Stimulated activated CD4-positive, alpha-beta T cell treated with anti-CD3 and anti-CD28 coated beads, Interleukin-4, amount 100 ng/mL, for 48 hours (primary cell): Measurements from ENCODE around the gene PAX8.
A peak's percentile ranks its signal among the peaks of the same experiment; 100 is the strongest.

Experiments
- DNase-seq, 2 donors: peaks; one replicate each; pipeline ENCODE4 v3.0.0-alpha.2; 2020; ENCODE audit warnings: low read depth in 2 of 2

PAX8 gene

GRCh38 chr2:113266431-113266830 is 12.3 kb downstream of the PAX8 start:
- DNase-seq = no peak

GRCh38 chr2:113264713-113265403 is 13.9 kb downstream of the PAX8 start:
- no peak for DNase-seq

DNA sequence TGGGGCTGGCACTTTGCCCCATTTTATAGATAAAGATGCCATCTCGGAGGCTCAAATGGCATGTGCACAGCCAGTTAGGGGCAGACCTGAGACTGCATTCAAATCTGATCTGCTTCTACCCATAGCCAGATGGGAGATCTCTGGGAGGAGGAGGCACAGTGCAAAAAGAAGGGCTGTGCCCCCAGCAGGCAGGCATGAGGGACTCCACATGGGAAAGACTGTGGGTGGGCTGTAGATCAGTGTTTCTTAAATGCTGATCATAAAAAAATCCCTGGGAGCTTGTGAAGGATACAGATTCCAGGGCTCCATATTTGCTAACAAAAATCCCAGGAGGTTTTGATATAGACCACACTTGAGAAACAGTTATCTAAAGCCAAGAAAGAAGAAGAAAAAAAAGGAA is 15.2 kb downstream of the PAX8 start:
- DNase-seq = no peak

DNA sequence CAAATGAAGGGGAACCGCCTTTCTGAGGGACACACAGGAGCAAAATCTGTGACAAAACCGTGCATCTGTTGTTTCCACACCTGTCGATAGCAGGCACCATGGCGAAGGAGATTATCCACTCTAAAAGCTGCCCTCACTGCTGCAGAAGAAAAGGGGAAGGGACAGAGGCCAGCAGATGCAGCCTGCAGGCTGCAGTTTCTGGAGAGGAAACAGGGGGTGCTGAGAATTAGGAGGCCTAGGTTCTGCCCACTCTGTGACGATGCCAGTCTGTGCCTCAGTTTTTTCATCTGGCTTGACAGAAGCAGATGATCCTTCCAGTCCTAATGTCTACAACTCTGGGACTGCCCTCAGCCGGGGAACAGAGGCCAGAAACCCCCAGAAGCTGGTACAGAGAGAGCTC is 17.7 kb downstream of the PAX8 start:
- no peak for DNase-seq

DNA sequence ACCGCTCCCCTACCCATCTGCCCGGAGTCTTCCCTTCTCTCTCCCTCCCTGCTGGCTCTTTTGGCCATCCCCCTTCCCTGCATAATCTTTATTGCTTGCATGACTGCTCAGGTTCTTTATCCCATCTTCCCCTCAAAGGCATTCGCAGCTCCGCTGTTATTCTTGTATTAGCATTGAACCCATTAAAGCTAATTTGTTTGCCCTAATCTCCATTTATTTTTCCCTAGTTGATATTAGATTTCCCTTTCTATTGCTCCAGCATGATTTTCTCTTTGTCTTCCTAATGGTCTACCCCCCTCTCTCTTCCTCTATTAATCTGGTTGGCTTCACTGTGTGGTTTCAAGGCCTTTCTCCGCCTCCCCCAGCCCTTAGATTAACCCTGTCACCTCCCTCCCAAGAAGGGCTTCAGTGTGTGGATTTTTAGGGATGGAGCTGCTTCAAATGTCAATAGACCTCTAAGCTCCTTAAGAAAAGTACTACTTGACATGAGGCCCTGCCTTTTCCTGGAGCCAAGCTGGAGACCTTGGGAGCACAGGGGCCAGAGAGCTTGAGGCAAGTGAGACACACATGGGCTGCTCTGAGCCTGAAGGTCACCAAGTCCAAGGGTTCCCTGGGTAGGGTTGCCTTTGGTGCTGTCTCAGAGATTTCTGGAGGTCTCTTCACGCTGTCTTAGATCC is 20.1 kb downstream of the PAX8 start:
- DNase-seq = no peak

DNA sequence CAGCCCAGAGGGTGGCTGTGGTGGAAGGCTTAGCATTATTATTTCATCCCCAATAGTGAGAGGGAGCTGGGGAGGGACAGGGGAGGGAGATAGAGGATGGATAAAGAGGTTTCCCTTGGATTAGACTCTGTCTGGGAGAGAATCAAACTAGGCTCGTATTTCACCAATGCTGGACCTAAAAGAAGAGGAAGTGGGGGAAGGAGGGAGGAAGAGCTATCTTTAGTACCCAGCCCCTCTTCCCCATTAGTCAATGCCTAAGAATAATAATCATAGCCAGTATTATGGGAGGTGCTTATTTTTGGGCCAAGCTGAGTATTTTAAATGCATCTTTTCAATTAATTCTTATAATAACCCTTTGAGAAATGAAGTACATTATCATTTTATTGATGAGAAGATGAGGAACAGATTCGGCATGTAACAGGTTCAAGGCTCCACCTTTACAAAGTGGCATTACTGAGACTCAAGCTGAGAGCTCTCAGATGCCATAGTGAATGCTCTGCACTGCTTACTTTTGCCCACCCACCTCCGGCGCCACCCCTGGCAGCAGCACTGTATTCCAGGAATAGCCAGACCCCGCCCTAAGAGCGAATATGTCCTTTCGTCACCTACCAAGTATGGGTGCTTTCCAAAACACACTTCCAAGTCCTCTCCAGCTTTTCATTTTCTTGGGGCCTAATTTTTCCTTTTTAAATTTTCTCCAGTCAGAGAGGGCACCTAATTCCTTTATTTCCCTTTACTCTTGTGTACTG is 21.0 kb downstream of the PAX8 start:
- DNase-seq = no peak

- DNase-seq = no peak
These were observed 23.3 kb downstream of the PAX8 start for GRCh38 chr2:113255140-113256070.

GRCh38 chr2:113253453-113253852 is 25.3 kb downstream of the PAX8 start:
- no peak for DNase-seq

DNA sequence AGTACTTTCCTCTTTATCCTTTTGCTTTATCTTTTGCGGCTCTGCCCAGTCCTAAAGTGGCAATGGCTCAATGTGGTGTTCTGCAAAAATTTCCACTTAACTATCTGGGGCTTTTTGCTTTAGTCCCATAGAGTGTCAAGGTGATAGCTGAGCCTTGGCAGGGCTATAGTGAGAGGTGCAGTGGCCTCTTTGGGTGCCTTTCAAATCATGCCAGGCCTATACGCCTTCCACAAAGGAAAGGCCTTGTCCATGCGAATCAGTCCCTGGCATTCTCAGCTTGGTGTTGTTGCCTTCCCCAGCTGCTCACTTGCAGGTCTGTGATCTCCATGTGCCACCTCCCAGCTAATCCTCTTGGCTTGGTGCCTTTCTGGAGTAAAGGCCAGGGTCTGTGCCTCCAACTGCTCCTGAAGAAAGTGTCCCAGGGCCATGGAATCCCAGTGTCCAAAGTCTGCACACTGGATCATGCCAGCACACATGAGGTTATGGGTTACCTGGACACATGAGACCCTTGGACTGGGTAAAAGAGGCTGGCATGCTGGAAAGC is 26.6 kb downstream of the PAX8 start:
- DNase-seq = no peak

DNA sequence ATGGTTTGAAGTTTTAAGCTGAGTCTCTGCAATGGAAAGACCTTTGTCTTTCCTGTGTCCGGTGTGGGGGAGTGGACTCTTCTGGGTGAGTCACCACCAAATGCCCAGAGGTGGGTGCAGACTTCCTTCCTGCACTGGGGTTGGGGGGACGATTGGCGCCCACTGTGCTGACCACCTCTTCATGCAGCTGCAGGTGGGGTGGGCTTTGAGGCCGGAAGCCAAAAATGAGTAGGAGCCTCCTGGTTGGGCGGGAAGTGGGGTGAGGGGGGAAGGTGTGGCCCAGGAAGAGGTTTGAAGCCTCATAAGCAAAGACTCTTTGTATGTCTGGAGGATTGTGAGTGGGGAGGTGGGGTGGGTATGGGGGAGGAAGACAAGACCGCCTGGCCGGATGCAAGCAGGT is 27.6 kb downstream of the PAX8 start:
- no peak for DNase-seq

DNA sequence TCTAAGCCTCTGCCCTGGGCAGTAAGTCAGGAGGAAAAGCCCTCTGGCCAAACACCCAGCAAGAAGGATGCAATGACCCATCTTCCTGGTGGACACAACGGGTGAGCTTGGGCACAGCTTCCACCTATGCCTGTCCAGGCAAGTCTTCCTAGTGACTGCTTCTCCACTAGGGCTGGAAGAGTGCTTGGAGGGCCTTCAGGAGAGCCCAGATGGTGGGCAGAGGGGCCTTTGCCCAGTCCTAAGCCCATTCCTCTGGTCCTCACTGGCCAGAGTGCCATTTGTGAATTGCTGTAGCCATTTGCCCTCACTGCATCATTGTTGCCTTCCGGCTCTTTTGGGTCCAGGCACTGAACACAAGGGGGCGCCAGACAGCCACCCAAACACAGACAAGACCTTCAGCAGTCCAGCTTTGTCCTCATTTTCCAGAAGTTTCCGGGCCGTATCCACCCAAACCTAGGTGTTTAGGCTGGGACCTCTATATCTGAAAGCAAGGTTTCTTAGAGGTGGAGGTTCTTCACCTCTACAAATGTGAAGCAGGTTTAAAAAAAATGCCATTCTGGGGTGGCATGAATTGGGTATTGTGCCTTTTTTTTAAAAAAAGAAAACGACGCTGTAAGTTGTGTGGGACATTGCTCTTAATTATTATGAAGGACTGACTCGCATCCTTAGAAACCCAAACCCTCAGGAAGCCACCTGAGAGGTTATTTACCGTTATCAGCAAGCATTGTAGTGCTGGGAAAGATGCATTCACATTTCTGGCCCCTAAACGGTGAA is 29.5 kb downstream of the PAX8 start:
- DNase-seq = peak; percentile 62 to 66

DNA sequence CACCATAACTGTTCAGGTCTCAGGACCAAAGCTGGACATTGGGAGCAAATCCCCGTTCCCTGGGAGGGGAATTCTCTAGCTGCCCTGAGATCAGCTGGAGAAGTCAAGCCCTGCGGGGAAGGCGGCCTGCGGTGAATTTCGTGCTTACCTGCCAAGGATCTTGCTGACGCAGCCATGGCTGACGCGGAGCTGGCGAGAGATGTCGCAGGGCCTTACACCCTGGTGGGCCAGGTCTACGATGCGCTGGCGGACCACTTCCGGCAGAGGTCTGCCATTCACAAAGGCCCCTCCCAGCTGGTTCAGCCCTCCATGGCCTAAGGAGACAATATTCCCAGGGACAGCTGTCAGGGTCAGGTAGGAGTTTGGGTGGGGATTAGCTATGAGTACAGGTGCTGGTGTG is 32.1 kb downstream of the PAX8 start:
- no peak for DNase-seq

GRCh38 chr2:113245276-113245711 is 33.4 kb downstream of the PAX8 start:
- DNase-seq = no peak

DNA sequence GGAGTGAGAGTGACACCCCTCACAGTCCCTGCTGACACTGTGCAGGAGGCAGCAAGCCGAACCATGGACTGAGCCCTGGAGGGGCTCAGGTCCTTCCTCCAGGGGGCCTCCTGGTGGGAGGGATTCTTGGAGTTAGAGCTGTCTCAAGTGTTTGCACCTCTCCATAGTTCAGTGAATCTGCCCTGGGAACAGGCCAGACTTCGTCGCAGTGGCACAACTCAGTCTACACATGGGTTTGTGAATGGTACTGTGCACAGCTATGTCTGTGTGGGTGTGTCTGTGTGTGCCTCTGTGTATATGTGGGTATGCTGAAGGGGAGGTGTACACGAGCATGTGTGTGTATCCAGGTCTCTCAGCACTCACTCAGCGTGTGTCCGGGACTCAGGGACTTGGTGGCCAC is 36.4 kb downstream of the PAX8 start:
- no peak for DNase-seq

DNA sequence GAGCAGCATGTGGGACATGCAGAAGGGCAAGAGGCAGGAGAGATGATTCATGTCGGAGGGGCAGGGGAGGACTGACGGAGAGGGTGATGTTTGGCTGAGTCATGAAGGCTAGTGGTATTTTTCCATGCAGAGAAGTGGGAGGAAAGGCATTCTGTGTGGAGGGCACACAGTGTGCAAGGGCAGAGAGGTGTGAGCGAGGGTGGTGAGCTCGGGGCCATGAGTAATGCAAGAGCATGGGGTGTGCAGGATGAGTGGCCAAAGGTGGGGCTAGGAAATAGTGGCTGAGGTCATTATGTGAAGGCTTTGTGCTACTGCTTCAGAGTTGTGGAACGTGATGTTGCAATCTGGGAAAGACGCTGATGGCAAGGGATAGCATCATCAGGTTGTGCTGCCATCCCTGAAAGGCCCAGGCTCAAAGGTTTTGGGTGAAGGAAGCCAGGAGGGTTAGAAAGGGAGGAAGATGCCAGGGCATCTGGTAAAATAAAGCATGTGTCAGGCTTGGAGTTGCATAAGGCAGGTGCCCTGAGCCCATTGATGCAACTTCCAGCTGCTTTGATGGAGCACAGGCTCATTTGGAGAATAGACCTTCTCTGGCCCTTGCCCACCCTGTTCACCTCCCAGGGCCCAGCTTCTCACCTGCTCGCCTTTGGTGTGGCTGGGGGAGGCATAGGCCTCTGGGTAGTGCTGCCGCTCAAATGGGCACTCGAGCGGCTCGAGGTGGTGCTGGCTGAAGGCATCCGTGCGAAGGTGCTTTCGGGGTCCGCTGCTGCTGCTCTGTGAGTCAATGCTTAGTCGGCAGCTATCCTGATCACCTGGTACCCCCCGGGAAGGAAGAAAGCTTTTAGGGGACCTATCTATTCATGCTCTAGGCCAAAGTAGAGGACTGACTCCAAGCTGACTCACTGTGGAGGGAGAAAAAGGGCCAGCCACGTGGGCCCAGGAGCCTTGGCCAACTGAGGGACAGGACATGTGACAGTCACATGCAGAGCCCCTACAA is 37.5 kb downstream of the PAX8 start:
- DNase-seq = peak; percentile 47 to 58

DNA sequence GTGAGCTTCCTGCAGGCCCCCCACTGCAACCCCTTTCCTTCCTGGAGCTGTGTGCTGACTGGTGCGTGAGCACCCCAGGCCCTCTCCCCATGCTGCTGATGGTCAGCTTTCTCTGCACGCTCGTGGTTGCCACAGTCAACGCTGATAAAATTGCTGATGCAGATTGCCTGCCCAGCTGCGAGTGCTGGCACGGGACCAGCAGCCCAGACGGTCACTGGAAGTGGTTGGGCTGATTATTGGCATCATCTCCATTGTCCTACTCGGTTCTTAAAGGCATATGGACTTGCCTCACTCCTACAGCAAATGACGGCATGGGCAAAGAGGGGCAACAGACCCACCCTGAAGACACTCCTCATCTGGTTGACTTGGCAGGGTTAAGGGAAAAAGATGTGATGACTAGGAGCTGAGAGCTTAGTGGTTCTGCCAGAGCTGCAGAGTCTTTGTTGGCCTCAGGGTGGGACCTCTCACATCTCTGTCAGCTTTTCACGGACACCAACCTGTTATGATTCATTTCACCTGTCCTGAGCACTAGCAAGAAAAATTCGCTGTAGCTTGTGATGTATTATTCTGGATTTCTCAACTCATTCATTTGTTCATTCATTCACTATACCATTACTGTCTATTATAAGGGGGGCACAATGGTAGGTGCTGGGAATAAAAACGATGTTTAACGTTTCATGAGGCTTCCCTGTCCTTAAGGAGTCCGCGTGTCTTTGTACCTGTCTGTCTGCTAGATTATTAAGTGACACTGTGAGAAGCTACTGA is 38.4 kb downstream of the PAX8 start:
- no peak for DNase-seq

- DNase-seq = no peak
These were observed 39.6 kb downstream of the PAX8 start for GRCh38 chr2:113238871-113239839.
